ENCODE data around the gene FSTL5.

DNA sequence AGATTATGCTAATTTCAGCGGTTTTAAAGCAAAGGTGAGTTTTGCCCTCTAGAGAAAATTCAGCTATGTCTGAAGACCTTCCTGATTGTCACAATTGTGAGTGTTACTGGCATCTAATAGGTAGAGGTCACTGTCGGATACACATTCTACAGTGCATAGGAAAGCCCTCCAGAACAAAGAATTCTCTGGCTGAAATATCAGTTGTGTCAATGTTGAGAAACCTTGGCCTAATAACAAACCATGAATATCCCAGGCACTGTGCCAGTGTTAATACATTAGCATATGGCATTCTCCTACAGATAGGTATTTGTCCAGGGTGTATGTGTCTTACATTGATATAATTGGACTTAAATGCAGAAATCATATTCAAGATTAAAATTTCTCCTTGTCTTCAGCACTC, 294.3 kb downstream of the FSTL5 start:
- TF ChIP-seq, protein P1, sequence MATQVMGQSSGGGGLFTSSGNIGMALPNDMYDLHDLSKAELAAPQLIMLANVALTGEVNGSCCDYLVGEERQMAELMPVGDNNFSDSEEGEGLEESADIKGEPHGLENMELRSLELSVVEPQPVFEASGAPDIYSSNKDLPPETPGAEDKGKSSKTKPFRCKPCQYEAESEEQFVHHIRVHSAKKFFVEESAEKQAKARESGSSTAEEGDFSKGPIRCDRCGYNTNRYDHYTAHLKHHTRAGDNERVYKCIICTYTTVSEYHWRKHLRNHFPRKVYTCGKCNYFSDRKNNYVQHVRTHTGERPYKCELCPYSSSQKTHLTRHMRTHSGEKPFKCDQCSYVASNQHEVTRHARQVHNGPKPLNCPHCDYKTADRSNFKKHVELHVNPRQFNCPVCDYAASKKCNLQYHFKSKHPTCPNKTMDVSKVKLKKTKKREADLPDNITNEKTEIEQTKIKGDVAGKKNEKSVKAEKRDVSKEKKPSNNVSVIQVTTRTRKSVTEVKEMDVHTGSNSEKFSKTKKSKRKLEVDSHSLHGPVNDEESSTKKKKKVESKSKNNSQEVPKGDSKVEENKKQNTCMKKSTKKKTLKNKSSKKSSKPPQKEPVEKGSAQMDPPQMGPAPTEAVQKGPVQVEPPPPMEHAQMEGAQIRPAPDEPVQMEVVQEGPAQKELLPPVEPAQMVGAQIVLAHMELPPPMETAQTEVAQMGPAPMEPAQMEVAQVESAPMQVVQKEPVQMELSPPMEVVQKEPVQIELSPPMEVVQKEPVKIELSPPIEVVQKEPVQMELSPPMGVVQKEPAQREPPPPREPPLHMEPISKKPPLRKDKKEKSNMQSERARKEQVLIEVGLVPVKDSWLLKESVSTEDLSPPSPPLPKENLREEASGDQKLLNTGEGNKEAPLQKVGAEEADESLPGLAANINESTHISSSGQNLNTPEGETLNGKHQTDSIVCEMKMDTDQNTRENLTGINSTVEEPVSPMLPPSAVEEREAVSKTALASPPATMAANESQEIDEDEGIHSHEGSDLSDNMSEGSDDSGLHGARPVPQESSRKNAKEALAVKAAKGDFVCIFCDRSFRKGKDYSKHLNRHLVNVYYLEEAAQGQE (IDR thresholded peaks at IDR 0.05; ENCODE audit: insufficient read depth in 1 of 2, low read depth in 2 of 2, low read length in 2 of 2) = no peak
- TF ChIP-seq POLR2AphosphoS5 (IDR thresholded peaks at IDR 0.05; ENCODE audit: low read depth, low read length) = no peak
- no peak for TF ChIP-seq TAF1 (IDR thresholded peaks at IDR 0.05; ENCODE audit: borderline replicate concordance, insufficient read depth, low read length)
- TF ChIP-seq SIN3A (IDR thresholded peaks at IDR 0.05; ENCODE audit: borderline replicate concordance, insufficient read depth, low read length) = no peak
